Measurements from ENCODE around the gene JAG2. TPM values are rescaled to one million over a fixed set of nuclear protein-coding genes. Genes with fewer than 3 reads are reported as not detected.

The JAG2 gene
- total RNA-seq, result 19.8 and 56.0 TPM in 2 replicates

GRCh38 chr14:105168496-105168978 lies at the start of gene JAG2:
JAG2 (minus strand) TSS chr14:105168776; CDS start chr14:105168420, 356 bp downstream.

GRCh38 chr14:105180592-105181548 lies 12.3 kb upstream of the JAG2 start, which contains the start of gene NUDT14:
NUDT14 (minus strand) TSS chr14:105181312; CDS start chr14:105181209, 103 bp downstream.

Other genes starting within 250 kb of the JAG2 start
- not detected in 2 replicates for gene PLD4, start 243.9 kb downstream of the JAG2 start, total RNA-seq
- 283 and 1,136 TPM in 2 replicates for gene AHNAK2, start 190.4 kb downstream of the JAG2 start, total RNA-seq
- gene CLBA1, start 183.0 kb downstream of the JAG2 start, total RNA-seq, result 11.8 and 13.0 TPM in 2 replicates
- 34.6 and 44.4 TPM in 2 replicates for gene CDCA4, start 147.7 kb downstream of the JAG2 start, total RNA-seq
- gene GPR132, start 103.3 kb downstream of the JAG2 start, total RNA-seq, result under 0.01 and 0.21 TPM in 2 replicates
- 23.4 and 31.1 TPM in 2 replicates for gene NUDT14, start 12.5 kb upstream of the JAG2 start, total RNA-seq
- gene BTBD6, start 79.8 kb upstream of the JAG2 start, total RNA-seq, result 52.6 and 55.0 TPM in 2 replicates
- 15.4 and 31.3 TPM in 2 replicates for gene BRF1, start 132.2 kb upstream of the JAG2 start, total RNA-seq
- 37.6 and 96.2 TPM in 2 replicates for gene PACS2, start 146.0 kb upstream of the JAG2 start, total RNA-seq
- 0.28 and 0.34 TPM in 2 replicates for gene TEX22, start 229.8 kb upstream of the JAG2 start, total RNA-seq

Data from nasal cavity respiratory epithelium epithelial cell of viscerocranial mucosa (primary cell).